Endodermal cell (in vitro differentiated cells): ENCODE measurements around the gene RPL19. TPM values are rescaled to one million over a fixed set of nuclear protein-coding genes. Genes with fewer than 3 reads are reported as not detected.

ENCODE experiments used
- DNase-seq: peaks from one replicate; pipeline ENCODE4 v3.0.0-alpha.2; 2017
- H3K27ac ChIP-seq: 2 replicates; pipeline ENCODE4 v1.5.1; 2013; ENCODE audit warnings: mild to moderate bottlenecking, low read depth, low read length, moderate library complexity
- H3K27me3 ChIP-seq: 2 replicates; pipeline ENCODE4 v1.6.1; 2013; ENCODE audit warnings: mild to moderate bottlenecking, low read length, moderate library complexity; ENCODE audit not compliant: insufficient read depth, control insufficient read depth, poor library complexity, severe bottlenecking
- H3K36me3 ChIP-seq: 2 replicates; pipeline ENCODE4 v1.7.0; 2013; ENCODE audit warnings: mild to moderate bottlenecking, low read length, moderate library complexity; ENCODE audit not compliant: control insufficient read depth, insufficient read depth
- H3K4me1 ChIP-seq: one replicate; pipeline ENCODE4 v1.7.0; 2013; ENCODE audit warnings: low read length; ENCODE audit not compliant: control insufficient read depth, insufficient read depth
- H3K4me3 ChIP-seq: 2 replicates; pipeline ENCODE4 v1.5.1; 2013; ENCODE audit warnings: mild to moderate bottlenecking, low read length, moderate library complexity
- H3K9ac ChIP-seq: 2 replicates; pipeline ENCODE4 v1.6.1; 2013; ENCODE audit warnings: mild to moderate bottlenecking, low read length, moderate library complexity; ENCODE audit not compliant: poor library complexity, severe bottlenecking; ENCODE audit errors: extremely low read depth
- H3K9me3 ChIP-seq: 2 replicates; pipeline ENCODE4 v1.6.1; 2013; ENCODE audit warnings: mild to moderate bottlenecking, low read length, moderate library complexity; ENCODE audit not compliant: control insufficient read depth
- H3K27ac Mint-ChIP-seq: 2 replicates; pipeline ENCODE4 v1.8.0; 2020; ENCODE audit warnings: mixed read lengths
- H3K27me3 Mint-ChIP-seq: 2 replicates; pipeline ENCODE4 v1.8.0; 2021; ENCODE audit warnings: mild to moderate bottlenecking, mixed read lengths; ENCODE audit not compliant: insufficient read depth
- H3K36me3 Mint-ChIP-seq: 2 replicates; pipeline ENCODE4 v1.8.0; 2020; ENCODE audit warnings: low read depth, mixed read lengths
- H3K4me1 Mint-ChIP-seq: 2 replicates; pipeline ENCODE4 v1.8.0; 2020; ENCODE audit warnings: mixed read lengths
- H3K4me3 Mint-ChIP-seq: 2 replicates; pipeline ENCODE4 v1.8.0; 2020; ENCODE audit warnings: mild to moderate bottlenecking, moderate library complexity, mixed read lengths
- H3K9me3 Mint-ChIP-seq: 2 replicates; pipeline ENCODE4 v1.8.0; 2020; ENCODE audit warnings: mild to moderate bottlenecking, mixed read lengths
- WGBS, 2 experiments: methylation state at CpG; one replicate each; pipeline versions ENCODE4 v1.1.5 to v1.1.7; 2013; ENCODE audit warnings: missing lambda C conversion rate in 2 of 2, mixed read lengths in 1 of 2; ENCODE audit not compliant: insufficient coverage in 1 of 2, insufficient read length in 1 of 2; 5-methylcytosine and 5-hydroxymethylcytosine counted together
- total RNA-seq, 2 donors: library from RNA; stranded (reverse); fragmentation: NEBNext Ultra II Directional in 1 of 2; extraction: Animal tissue kit (Norgen Biotek cat#: 25700) in 1 of 2; gene quantifications; 2 replicates in 1 of 2; 3 replicates in 1 of 2; pipeline ENCODE4 v1.2.1, GENCODE V29; 2021
- TF ChIP-seq, protein P1 (sequence below): fragments of 200-600 bp; sonication (generic); conservative IDR thresholded peaks from 2 replicates; pipeline ENCODE4 v1.5.0; 2021; ENCODE audit warnings: antibody characterized with exemption, mild to moderate bottlenecking

RPL19 gene
- total RNA-seq, 2 donors from 2014 or later = 1,782 to 1,829 TPM

GRCh38 chr17:39210093-39210434, 10.0 kb downstream of the RPL19 start:
- peaks cover 34% of the 10 kb centered on the region for H3K27me3 Mint-ChIP-seq
- DNase-seq = no peak
- 23 to 58% methylated on average over 6 to 22 of the region's 22 CpGs for WGBS, 2 experiments
- peaks cover 20% of the 10 kb centered on the region for H3K27me3 ChIP-seq
- peaks cover 9% of the 10 kb centered on the region for H3K4me1 Mint-ChIP-seq
- no peaks in the 10 kb centered on the region for H3K9me3 ChIP-seq
- H3K4me3 Mint-ChIP-seq = peak overlapping the region; percentile 42
- H3K9ac ChIP-seq = no peak overlapping the region
- TF ChIP-seq, protein P1, sequence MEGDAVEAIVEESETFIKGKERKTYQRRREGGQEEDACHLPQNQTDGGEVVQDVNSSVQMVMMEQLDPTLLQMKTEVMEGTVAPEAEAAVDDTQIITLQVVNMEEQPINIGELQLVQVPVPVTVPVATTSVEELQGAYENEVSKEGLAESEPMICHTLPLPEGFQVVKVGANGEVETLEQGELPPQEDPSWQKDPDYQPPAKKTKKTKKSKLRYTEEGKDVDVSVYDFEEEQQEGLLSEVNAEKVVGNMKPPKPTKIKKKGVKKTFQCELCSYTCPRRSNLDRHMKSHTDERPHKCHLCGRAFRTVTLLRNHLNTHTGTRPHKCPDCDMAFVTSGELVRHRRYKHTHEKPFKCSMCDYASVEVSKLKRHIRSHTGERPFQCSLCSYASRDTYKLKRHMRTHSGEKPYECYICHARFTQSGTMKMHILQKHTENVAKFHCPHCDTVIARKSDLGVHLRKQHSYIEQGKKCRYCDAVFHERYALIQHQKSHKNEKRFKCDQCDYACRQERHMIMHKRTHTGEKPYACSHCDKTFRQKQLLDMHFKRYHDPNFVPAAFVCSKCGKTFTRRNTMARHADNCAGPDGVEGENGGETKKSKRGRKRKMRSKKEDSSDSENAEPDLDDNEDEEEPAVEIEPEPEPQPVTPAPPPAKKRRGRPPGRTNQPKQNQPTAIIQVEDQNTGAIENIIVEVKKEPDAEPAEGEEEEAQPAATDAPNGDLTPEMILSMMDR = no peak
- peaks cover 4% of the 10 kb centered on the region for H3K4me1 ChIP-seq
- H3K27ac ChIP-seq = no peak overlapping the region
- no peak overlapping the region for H3K4me3 ChIP-seq
- H3K27ac Mint-ChIP-seq = no peak overlapping the region
- peaks cover 1% of the 10 kb centered on the region for H3K36me3 Mint-ChIP-seq
- no peaks in the 10 kb centered on the region for H3K9me3 Mint-ChIP-seq
- H3K36me3 ChIP-seq = peaks cover under 1% of the 10 kb centered on the region

DNA sequence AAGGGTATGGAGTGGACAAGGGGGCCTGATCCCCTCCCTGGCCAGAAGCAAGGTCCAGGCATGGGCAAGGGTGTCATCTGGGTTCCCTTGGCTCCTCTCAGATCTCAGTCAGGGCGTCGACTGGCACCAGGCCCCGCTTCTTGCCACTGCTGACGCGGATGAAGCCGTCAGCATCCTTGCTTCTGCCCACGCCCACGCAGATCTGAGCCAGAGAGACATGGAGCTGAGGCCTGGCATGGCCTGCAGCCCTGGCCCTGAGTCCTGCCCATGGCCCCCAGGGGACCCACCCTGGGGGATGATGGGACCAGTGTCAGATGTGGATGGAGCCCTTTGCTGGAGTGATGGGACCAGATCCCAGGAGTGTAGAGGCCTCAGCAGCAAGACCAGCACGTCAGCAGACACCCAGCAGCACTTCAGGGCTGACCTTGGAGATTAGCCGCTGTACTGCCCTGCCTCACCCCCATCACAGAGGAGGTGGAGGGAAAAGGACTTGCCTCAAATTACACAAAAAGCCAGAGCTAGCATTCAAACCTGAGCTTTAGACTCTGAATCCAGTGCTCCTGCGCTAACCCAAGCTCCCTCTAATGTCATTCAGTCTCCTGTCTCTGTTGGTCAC, 12.2 kb downstream of the RPL19 start:
- 92% methylated on average over 7 to 11 of the region's 11 CpGs for WGBS, 2 experiments
- peaks cover 4% of the 10 kb centered on the region for H3K4me1 ChIP-seq
- H3K4me3 ChIP-seq = no peak overlapping the region
- no peak overlapping the region for H3K27ac ChIP-seq
- H3K27me3 Mint-ChIP-seq = peaks cover 56% of the 10 kb centered on the region
- peaks cover 6% of the 10 kb centered on the region for H3K4me1 Mint-ChIP-seq
- H3K27ac Mint-ChIP-seq = no peak overlapping the region
- H3K9me3 Mint-ChIP-seq = no peaks in the 10 kb centered on the region
- no peaks in the 10 kb centered on the region for H3K9me3 ChIP-seq
- H3K4me3 Mint-ChIP-seq = no peak overlapping the region
- peaks cover 34% of the 10 kb centered on the region for H3K27me3 ChIP-seq
- no peak overlapping the region for H3K9ac ChIP-seq
- TF ChIP-seq, protein P1 = no peak
- no peaks in the 10 kb centered on the region for H3K36me3 ChIP-seq
- no peaks in the 10 kb centered on the region for H3K36me3 Mint-ChIP-seq
- DNase-seq = peak; percentile 47

DNA sequence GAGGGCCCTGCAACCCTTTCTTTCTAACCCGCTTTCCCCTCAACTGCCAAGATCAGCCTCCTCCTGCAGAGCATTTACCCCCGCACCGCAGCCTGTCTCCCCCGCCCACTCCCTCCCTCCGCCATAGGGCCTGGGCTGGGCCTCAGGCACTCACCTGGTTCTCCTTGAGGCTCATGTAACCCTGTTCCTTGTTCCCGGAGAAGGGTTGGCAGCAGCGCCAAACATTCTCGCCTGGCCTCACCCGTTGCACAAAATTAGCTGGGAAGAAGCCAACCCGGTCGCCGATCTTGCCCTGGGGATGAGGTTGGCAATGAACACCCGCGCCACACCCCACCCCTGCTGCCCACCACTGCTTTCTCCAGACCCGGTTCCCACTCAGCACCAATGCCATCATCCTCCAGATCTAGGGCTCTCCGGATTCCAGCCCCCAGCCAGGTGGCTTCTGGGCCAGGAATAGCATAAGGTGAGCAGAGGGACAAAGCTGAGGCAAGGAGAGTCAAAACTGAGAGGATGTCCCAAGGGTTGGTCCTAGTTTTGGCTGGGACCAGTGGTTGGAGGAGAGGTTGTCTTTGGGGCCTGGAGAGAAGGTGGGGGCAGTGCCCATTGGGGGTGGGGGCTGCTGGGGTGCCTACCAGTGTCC, 12.9 kb downstream of the RPL19 start:
- Mint-ChIP-seq H3K27me3 (peaks cover 62% of the 10 kb centered on the region), H3K4me3 (no peak overlapping the region), H3K4me1 (peaks cover 6% of the 10 kb centered on the region), H3K9me3 (no peaks in the 10 kb centered on the region), H3K36me3 (no peaks in the 10 kb centered on the region), H3K27ac (no peak overlapping the region)
- Histone ChIP-seq H3K9me3 (no peaks in the 10 kb centered on the region), H3K4me3 (no peak overlapping the region), H3K27me3 (peaks cover 41% of the 10 kb centered on the region), H3K36me3 (no peaks in the 10 kb centered on the region), H3K4me1 (peaks cover 4% of the 10 kb centered on the region), H3K9ac (no peak overlapping the region), H3K27ac (no peak overlapping the region)
- WGBS, 2 experiments = 78 to 82% methylated on average over 13 to 16 of the region's 16 CpGs
- DNase-seq = peak; percentile 76
- TF ChIP-seq, protein P1 = peak; percentile 23
